Transverse colon (tissue), 3 donors: Measurements from ENCODE around the gene GMPR2.

Experiments used
- POLR2A ChIP-seq: fragments of 450-650 bp; IDR thresholded peaks from one replicate; pipeline ENCODE4 v1.6.1; 2016; ENCODE audit warnings: antibody characterized with exemption, mild to moderate bottlenecking, moderate library complexity
- TF ChIP-seq, protein P1 (sequence below), 5 experiments: fragments of 200-600 bp in 3 of 5; fragments of 450-650 bp in 2 of 5; sonication (generic) in 3 of 5; IDR thresholded peaks; 1 replicate in 2 of 5; 2 replicates in 3 of 5; pipeline ENCODE4 v1.5.1; 2016 to 2017; ENCODE audit warnings: antibody characterized with exemption in 5 of 5, inconsistent platforms in 3 of 5, mild to moderate bottlenecking in 2 of 5, moderate library complexity in 1 of 5

DNA sequence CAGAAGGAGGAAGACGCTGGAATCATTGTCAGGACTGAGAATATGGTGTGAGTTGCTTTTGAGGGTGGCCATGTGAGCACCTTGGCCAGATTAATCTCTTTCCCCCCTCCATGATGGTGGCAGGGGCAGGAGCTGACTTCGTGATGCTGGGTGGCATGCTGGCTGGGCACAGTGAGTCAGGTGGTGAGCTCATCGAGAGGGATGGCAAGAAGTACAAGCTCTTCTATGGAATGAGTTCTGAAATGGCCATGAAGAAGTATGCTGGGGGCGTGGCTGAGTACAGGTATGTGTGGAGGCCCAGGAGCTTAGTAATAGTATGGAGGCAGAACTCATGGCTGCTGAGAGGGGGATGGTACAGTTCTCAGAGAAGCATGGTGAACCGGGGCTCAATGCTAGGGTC lies 5.4 kb downstream of the GMPR2 start:
- TF ChIP-seq, protein P1, sequence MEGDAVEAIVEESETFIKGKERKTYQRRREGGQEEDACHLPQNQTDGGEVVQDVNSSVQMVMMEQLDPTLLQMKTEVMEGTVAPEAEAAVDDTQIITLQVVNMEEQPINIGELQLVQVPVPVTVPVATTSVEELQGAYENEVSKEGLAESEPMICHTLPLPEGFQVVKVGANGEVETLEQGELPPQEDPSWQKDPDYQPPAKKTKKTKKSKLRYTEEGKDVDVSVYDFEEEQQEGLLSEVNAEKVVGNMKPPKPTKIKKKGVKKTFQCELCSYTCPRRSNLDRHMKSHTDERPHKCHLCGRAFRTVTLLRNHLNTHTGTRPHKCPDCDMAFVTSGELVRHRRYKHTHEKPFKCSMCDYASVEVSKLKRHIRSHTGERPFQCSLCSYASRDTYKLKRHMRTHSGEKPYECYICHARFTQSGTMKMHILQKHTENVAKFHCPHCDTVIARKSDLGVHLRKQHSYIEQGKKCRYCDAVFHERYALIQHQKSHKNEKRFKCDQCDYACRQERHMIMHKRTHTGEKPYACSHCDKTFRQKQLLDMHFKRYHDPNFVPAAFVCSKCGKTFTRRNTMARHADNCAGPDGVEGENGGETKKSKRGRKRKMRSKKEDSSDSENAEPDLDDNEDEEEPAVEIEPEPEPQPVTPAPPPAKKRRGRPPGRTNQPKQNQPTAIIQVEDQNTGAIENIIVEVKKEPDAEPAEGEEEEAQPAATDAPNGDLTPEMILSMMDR (IDR thresholded peaks at IDR 0.05), result no peak
- no peak for TF ChIP-seq POLR2A
